Prostate gland (tissue), 2 donors: ENCODE results near the gene FHIT. TPM values are rescaled to one million over a fixed set of nuclear protein-coding genes. Genes with fewer than 3 reads are reported as not detected.

Experiments used
- DNase-seq: peaks from one replicate; pipeline ENCODE4 v3.0.0-alpha.2; 2019; ENCODE audit warnings: low spot score
- H3K27ac ChIP-seq, 2 donors: fragments of 200-600 bp; sonication (generic); 2 replicates each; pipeline ENCODE4 v1.5.1; 2017 to 2019
- H3K27me3 ChIP-seq: fragments of 200-600 bp; sonication (generic); replicated peaks from 2 replicates; pipeline ENCODE4 v1.5.1; 2019; ENCODE audit not compliant: insufficient read depth
- H3K36me3 ChIP-seq, 2 donors: fragments of 200-600 bp; sonication (generic); 1 replicate in 1 of 2; 2 replicates in 1 of 2; pipeline versions ENCODE4 v1.5.1 to v1.8.1; 2017 to 2019
- H3K4me1 ChIP-seq: fragments of 200-600 bp; sonication (generic); replicated peaks from 2 replicates; pipeline ENCODE4 v1.5.1; 2019
- H3K4me3 ChIP-seq, 2 donors: fragments of 200-600 bp; sonication (generic); 2 replicates each; pipeline ENCODE4 v1.5.1; 2017 to 2019
- H3K9me3 ChIP-seq: fragments of 200-600 bp; sonication (generic); 2 replicates; pipeline ENCODE4 v1.5.1; 2017
- CTCF ChIP-seq, 4 experiments: fragments of 200-600 bp in 2 of 4; fragments of 450-650 bp in 2 of 4; sonication (generic) in 2 of 4; IDR thresholded peaks; 1 replicate in 3 of 4; 2 replicates in 1 of 4; pipeline ENCODE4 v1.5.1; 2016 to 2019; ENCODE audit warnings: antibody characterized with exemption in 4 of 4, mild to moderate bottlenecking in 2 of 4, moderate library complexity in 2 of 4
- POLR2A ChIP-seq: fragments of 450-650 bp; IDR thresholded peaks from one replicate; pipeline ENCODE4 v1.6.1; 2016; ENCODE audit warnings: antibody characterized with exemption, mild to moderate bottlenecking
- POLR2AphosphoS5 ChIP-seq: sonication (generic); formaldehyde crosslinking; IDR thresholded peaks from one replicate; pipeline ENCODE4 v1.6.1; 2017; ENCODE audit warnings: antibody characterized with exemption
- WGBS: methylation state at CpG from one replicate; pipeline ENCODE4 v1.1.5; 2018; 5-methylcytosine and 5-hydroxymethylcytosine counted together
- intact Hi-C: fragments of 100-400 bp; cut with DNase I; formaldehyde crosslinking; loops from one replicate; pipeline ENCODE4 v1.14.2; 2022
- total RNA-seq, 2 donors: library from RNA; depleted of rRNA; stranded (reverse); fragments of >200 nt; gene quantifications; one replicate each; pipeline ENCODE4 v1.1.0, GENCODE V29; 2016

The FHIT gene
- total RNA-seq, 2 donors from 2014 or later, result 6.4 to 10.4 TPM

DNA sequence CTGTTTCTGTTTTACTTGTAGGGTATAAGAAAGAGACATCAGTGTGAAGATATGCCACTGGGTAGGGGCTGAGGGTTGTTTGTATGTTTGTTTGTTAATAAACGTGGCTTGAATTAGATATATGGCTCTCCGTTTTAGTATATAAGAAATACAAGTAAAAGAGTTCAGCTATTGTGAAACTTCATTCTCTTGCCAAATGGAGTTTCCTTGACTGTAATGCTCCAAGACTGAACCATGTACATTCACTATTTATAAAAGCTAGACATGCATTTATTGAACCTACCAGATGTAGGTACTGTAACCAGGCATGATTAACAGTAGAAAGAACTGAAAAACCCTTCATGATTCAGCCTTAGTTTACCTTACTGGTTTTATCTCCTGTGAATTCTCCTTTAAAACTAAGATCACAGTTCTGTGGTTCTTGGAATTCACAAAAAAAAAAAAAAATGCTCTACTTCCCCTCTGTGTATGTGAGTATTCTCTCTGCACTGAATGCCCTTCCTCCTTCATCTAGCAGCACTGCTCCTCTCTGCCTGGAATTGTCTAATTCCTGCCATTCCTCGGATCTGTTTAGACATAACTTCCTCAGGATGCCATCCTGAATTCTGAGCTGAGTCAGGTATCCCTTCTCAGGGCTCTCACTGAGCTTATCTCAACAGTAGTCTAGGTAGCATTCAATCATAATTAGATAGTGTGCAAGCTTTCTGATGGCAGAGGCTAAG, 504.4 kb downstream of the FHIT start:
- DNase-seq, result no peak
- Histone ChIP-seq H3K36me3 (no peaks in the 10 kb centered on the region), H3K27me3 (no peaks in the 10 kb centered on the region), H3K4me3 (no peak overlapping the region), H3K4me1 (no peaks in the 10 kb centered on the region), H3K27ac (no peak overlapping the region), H3K9me3 (no peaks in the 10 kb centered on the region)
- intact Hi-C loops, result no loop called here
- TF ChIP-seq CTCF (IDR thresholded peaks at IDR 0.05) (no peak), POLR2AphosphoS5 (no peak), POLR2A (no peak)
- 81% methylated on average over 3 of the region's 3 CpGs for WGBS

DNA sequence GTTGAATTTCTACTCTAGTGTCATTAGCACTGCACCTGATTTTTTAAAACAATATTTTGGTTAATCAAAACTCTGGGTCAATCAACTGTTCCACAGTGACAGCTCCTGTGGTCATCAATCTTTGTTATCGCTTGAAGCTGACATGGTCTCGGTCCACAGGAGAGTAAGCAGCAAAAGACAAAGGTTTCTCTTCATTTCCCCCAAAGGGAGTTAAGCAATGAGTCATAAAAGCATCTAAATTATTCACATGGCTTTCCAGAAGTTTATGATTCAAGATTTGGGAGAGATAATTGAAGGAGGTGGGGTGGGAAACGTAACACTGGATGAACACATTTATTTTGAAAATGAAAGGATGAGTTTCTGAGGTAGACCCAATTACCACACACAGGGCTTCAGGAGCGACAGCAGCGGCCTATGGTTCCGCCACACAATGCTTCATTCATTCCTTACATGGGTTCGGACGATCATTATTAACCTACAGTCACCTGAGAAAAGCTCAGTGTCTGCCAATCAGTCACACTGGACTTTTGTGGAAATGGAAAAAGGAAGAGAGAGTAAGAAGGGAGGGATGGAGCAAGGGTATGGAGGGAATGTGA, 505.1 kb downstream of the FHIT start:
- TF ChIP-seq POLR2AphosphoS5 (no peak), POLR2A (no peak), CTCF (IDR thresholded peaks at IDR 0.05) (no peak)
- no peak overlapping the region for H3K4me3 ChIP-seq
- H3K36me3 ChIP-seq, result no peaks in the 10 kb centered on the region
- H3K27ac ChIP-seq, result no peak overlapping the region
- no peaks in the 10 kb centered on the region for H3K27me3 ChIP-seq
- 88% methylated on average over 8 of the region's 8 CpGs for WGBS
- no peaks in the 10 kb centered on the region for H3K4me1 ChIP-seq
- DNase-seq, result no peak
- H3K9me3 ChIP-seq, result no peaks in the 10 kb centered on the region
- intact Hi-C loops, result no loop called here

DNA sequence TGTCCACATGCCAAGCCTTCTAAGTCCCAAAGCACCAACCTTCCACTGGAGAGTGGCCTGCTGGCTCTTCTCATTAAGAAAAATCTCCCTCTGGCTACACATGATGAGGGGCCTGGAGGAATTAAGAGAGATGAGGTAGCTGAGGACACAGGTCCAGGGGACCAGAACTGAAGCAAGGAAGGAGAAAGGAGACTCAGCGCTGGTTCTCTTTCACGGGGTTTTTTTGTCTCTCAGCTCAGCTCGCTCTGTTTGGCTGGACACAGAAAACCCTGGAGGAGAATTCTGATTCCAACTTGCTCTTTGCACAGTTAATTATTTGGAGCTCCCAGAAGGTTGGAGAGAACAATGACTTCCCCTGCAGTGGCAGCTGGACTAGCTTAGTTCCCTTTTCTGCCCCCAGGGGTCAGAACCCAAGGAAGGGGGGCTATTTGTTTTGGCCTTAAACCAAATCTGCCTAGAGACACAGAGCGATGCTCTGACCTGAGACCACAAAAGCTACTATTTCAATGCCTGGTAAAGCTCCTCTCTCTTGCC, 507.6 kb downstream of the FHIT start:
- intact Hi-C loops, result no loop called here
- Histone ChIP-seq H3K4me1 (no peaks in the 10 kb centered on the region), H3K27ac (no peak overlapping the region), H3K9me3 (no peaks in the 10 kb centered on the region), H3K27me3 (no peaks in the 10 kb centered on the region), H3K4me3 (no peak overlapping the region), H3K36me3 (no peaks in the 10 kb centered on the region)
- no peak for DNase-seq
- 30% methylated on average over 4 of the region's 4 CpGs for WGBS
- TF ChIP-seq CTCF (IDR thresholded peaks at IDR 0.05) (no peak), POLR2A (no peak), POLR2AphosphoS5 (no peak)

DNA sequence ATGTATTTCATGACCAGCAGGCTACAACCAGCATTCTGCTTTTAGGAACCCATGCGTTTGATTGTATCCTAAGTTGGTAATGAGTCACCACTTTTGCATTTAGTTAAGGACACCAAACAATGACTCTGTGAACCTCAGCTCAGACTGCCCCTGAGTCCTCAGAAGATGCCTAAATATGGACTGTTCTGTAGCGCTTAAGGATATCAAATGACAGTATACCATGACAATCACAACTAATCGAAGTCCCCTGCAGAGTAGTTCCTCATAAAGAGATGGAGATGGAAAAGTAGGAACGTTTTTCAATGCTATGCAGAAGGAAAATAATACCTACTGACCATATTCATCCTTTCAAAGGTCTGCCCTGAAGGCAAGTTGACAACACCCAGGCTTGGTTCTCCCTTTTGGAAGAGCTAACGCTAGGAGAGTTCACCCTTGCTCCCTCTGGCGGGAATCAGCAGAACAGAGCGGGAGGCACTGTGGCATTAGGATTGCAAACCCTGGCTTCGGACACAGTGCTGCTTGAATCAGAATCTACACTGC, 508.6 kb downstream of the FHIT start:
- Histone ChIP-seq H3K27ac (no peak overlapping the region), H3K4me3 (no peak overlapping the region), H3K4me1 (no peaks in the 10 kb centered on the region), H3K27me3 (no peaks in the 10 kb centered on the region), H3K9me3 (no peaks in the 10 kb centered on the region), H3K36me3 (no peaks in the 10 kb centered on the region)
- WGBS, result 88% methylated on average over 8 of the region's 8 CpGs
- intact Hi-C loops, result no loop called here
- no peak for DNase-seq
- no peak for TF ChIP-seq POLR2A

GRCh38 chr3:60737633-60738399, 513.4 kb downstream of the FHIT start:
- whole genome bisulfite sequencing, result 83% methylated on average over 8 of the region's 8 CpGs
- intact Hi-C loops, result no loop called here

More at GRCh38 chr3:60737633-60738399, 513.4 kb downstream of the FHIT start:
- H3K4me3 ChIP-seq, result no peak overlapping the region
- H3K27ac ChIP-seq, result no peak overlapping the region
- no peaks in the 10 kb centered on the region for H3K4me1 ChIP-seq
- H3K36me3 ChIP-seq, result no peaks in the 10 kb centered on the region
- no peak for DNase-seq
- TF ChIP-seq CTCF (IDR thresholded peaks at IDR 0.05), result no peak
- H3K9me3 ChIP-seq, result no peaks in the 10 kb centered on the region
- H3K27me3 ChIP-seq, result no peaks in the 10 kb centered on the region
